H1 (cell line): Measurements from ENCODE around the gene IRF5. TPM values are rescaled to one million over a fixed set of nuclear protein-coding genes. Genes with fewer than 3 reads are reported as not detected.

Source experiments
- CTCF ChIA-PET: fragments of 300-600 bp; sonication (Branson Sonifier 250); formaldehyde crosslinking; loops from one replicate; lab custom pipeline; 2021; ENCODE audit not compliant: partially characterized antibody; lab: Charles Lee
- POLR2A ChIA-PET: fragments of 300-600 bp; sonication (Branson Sonifier 250); formaldehyde crosslinking; loops from one replicate; lab custom pipeline; 2021; ENCODE audit warnings: inconsistent platforms; ENCODE audit not compliant: partially characterized antibody; lab: Charles Lee
- DNase-seq, 2 experiments: peaks; one replicate each; pipeline versions ENCODE4 v3.0.0 to v3.0.0-alpha.2; 2010 to 2022; ENCODE audit warnings: low spot score in 2 of 2, low read depth in 1 of 2, mixed read lengths in 1 of 2
- FAIRE-seq: peaks from 2 replicates; lab custom pipeline; 2011; peaks lifted over from hg19 to GRCh38; lab: Jason Lieb, UNC
- H2AFZ ChIP-seq: 2 replicates; pipeline ENCODE4 v1.8.1; 2012; ENCODE audit warnings: low read length, inconsistent platforms
- H2AK5ac ChIP-seq: 2 replicates; pipeline ENCODE4 v1.6.1; 2013; ENCODE audit warnings: low read depth, low read length
- H2BK120ac ChIP-seq: replicated peaks from 2 replicates; pipeline ENCODE3; 2013; ENCODE audit warnings: low read depth, low read length, inconsistent platforms
- H2BK12ac ChIP-seq: 2 replicates; pipeline ENCODE4 v1.6.1; 2013; ENCODE audit warnings: low read depth, low read length
- H2BK15ac ChIP-seq: 2 replicates; pipeline ENCODE4 v1.6.1; 2013; ENCODE audit warnings: low read length
- H2BK20ac ChIP-seq: 2 replicates; pipeline ENCODE4 v1.6.1; 2013; ENCODE audit warnings: low read length
- H2BK5ac ChIP-seq: 2 replicates; pipeline ENCODE4 v1.6.1; 2013; ENCODE audit warnings: low read depth, low read length
- H3K14ac ChIP-seq: 2 replicates; pipeline ENCODE4 v1.6.1; 2013; ENCODE audit warnings: inconsistent platforms; ENCODE audit not compliant: insufficient read length
- H3K18ac ChIP-seq: 2 replicates; pipeline ENCODE4 v1.6.1; 2013; ENCODE audit warnings: low read length; ENCODE audit errors: extremely low read depth
- H3K23ac ChIP-seq: 2 replicates; pipeline ENCODE4 v1.6.1; 2013; ENCODE audit warnings: inconsistent platforms; ENCODE audit not compliant: insufficient read length
- H3K23me2 ChIP-seq: 2 replicates; pipeline ENCODE4 v1.6.1; 2013; ENCODE audit warnings: low read depth, low read length
- H3K27ac ChIP-seq: 2 replicates; pipeline ENCODE4 v1.6.1; 2011; ENCODE audit warnings: low read depth, low read length, inconsistent platforms
- H3K27me3 ChIP-seq, 4 experiments: replicated peaks in 1 of 4; 1 replicate in 1 of 4; 2 replicates in 3 of 4; pipeline versions ENCODE4 v1.6.1 to v1.8.1; 2011 to 2013; ENCODE audit warnings: low read length in 3 of 4, mild to moderate bottlenecking in 3 of 4, inconsistent platforms in 2 of 4, mixed read lengths in 2 of 4, moderate library complexity in 1 of 4; ENCODE audit not compliant: control insufficient read depth in 3 of 4, insufficient read depth in 3 of 4; ENCODE audit errors: extremely low read depth in 1 of 4
- H3K36me3 ChIP-seq, 4 experiments: 2 replicates each; pipeline versions ENCODE4 v1.6.1 to v1.8.1; 2011 to 2013; ENCODE audit warnings: mild to moderate bottlenecking in 4 of 4, low read length in 3 of 4, moderate library complexity in 2 of 4, control low read depth in 1 of 4, inconsistent platforms in 1 of 4; ENCODE audit not compliant: insufficient read depth in 4 of 4, control insufficient read depth in 2 of 4
- H3K4ac ChIP-seq: replicated peaks from 2 replicates; pipeline ENCODE3; 2013; ENCODE audit warnings: low read length, low read depth, mixed read lengths, inconsistent platforms; ENCODE audit not compliant: insufficient read length
- H3K4me1 ChIP-seq, 4 experiments: replicated peaks in 1 of 4; 1 replicate in 1 of 4; 2 replicates in 3 of 4; pipeline versions ENCODE4 v1.6.1 to v1.8.1; 2011 to 2013; ENCODE audit warnings: low read length in 3 of 4, inconsistent platforms in 2 of 4, mixed read lengths in 1 of 4; ENCODE audit not compliant: insufficient read depth in 4 of 4, control insufficient read depth in 3 of 4
- H3K4me2 ChIP-seq, 2 experiments: 2 replicates each; pipeline versions ENCODE4 v1.6.1 to v1.8.1; 2011 to 2013; ENCODE audit warnings: low read depth in 2 of 2, low read length in 2 of 2, control low read depth in 1 of 2, inconsistent platforms in 1 of 2, mild to moderate bottlenecking in 1 of 2; ENCODE audit not compliant: insufficient read depth in 1 of 2
- H3K4me3 ChIP-seq, 4 experiments: fragments of 200-600, 300-600 bp in 1 of 4; sonication (generic), shearing (Covaris generic), sonication (Bioruptor Twin) in 1 of 4; 2 replicates each; pipeline versions ENCODE4 v1.5.1 to v1.8.1; 2011 to 2016; ENCODE audit warnings: low read length in 4 of 4, low read depth in 3 of 4, control low read depth in 2 of 4, inconsistent platforms in 2 of 4, mild to moderate bottlenecking in 2 of 4, mixed read lengths in 1 of 4, moderate library complexity in 1 of 4; ENCODE audit not compliant: insufficient read depth in 2 of 4; ENCODE audit errors: extremely low read depth in 1 of 4
- H3K56ac ChIP-seq: replicated peaks from 2 replicates; pipeline ENCODE3; 2013; ENCODE audit warnings: low read depth, mild to moderate bottlenecking, mixed read lengths, low read length, inconsistent platforms; ENCODE audit not compliant: insufficient read length
- H3K79me1 ChIP-seq: 2 replicates; pipeline ENCODE4 v1.6.1; 2013; ENCODE audit warnings: low read depth, low read length, control low read depth
- H3K79me2 ChIP-seq, 2 experiments: 2 replicates each; pipeline versions ENCODE4 v1.6.1 to v1.8.1; 2012 to 2013; ENCODE audit warnings: low read length in 2 of 2, mild to moderate bottlenecking in 2 of 2, inconsistent platforms in 1 of 2; ENCODE audit not compliant: insufficient read depth in 2 of 2, control insufficient read depth in 1 of 2
- H3K9ac ChIP-seq, 4 experiments: replicated peaks in 1 of 4; 1 replicate in 1 of 4; 2 replicates in 3 of 4; pipeline versions ENCODE4 v1.6.1 to v1.8.1; 2011 to 2013; ENCODE audit warnings: low read depth in 3 of 4, low read length in 3 of 4, control low read depth in 2 of 4, mild to moderate bottlenecking in 2 of 4, moderate library complexity in 2 of 4, inconsistent platforms in 1 of 4; ENCODE audit errors: extremely low read depth in 1 of 4
- H3K9me3 ChIP-seq, 2 experiments: 2 replicates each; pipeline versions ENCODE4 v1.6.1 to v1.8.1; 2012 to 2013; ENCODE audit warnings: mild to moderate bottlenecking in 2 of 2, moderate library complexity in 2 of 2, control low read depth in 1 of 2, inconsistent platforms in 1 of 2, low read depth in 1 of 2, low read length in 1 of 2, mixed read lengths in 1 of 2; ENCODE audit not compliant: insufficient read depth in 2 of 2
- H4K20me1 ChIP-seq, 2 experiments: replicated peaks in 1 of 2; 2 replicates each; pipeline versions ENCODE3 to v1.8.1; 2011 to 2013; ENCODE audit warnings: inconsistent platforms in 2 of 2, low read length in 2 of 2, mild to moderate bottlenecking in 1 of 2; ENCODE audit not compliant: insufficient read depth in 2 of 2, control insufficient read depth in 1 of 2
- H4K5ac ChIP-seq: 2 replicates; pipeline ENCODE4 v1.6.1; 2013; ENCODE audit warnings: low read length, low read depth, mixed read lengths, inconsistent platforms; ENCODE audit not compliant: insufficient read length
- H4K8ac ChIP-seq: 2 replicates; pipeline ENCODE4 v1.8.0; 2013; ENCODE audit warnings: mild to moderate bottlenecking, moderate library complexity, low read length, inconsistent platforms; ENCODE audit not compliant: insufficient read depth; ENCODE audit errors: extremely low read depth
- H4K91ac ChIP-seq: replicated peaks from 2 replicates; pipeline ENCODE3; 2013; ENCODE audit warnings: low read length, mixed read lengths, inconsistent platforms; ENCODE audit not compliant: insufficient read length
- BACH1 ChIP-seq: IDR thresholded peaks from 2 replicates; pipeline ENCODE4 v1.6.1; 2012; ENCODE audit warnings: low read length, improper control_type of control experiment
- TAF7 ChIP-seq: optimal IDR thresholded peaks from 2 replicates; pipeline ENCODE3; 2011; ENCODE audit warnings: low read depth, mild to moderate bottlenecking, inconsistent platforms, low read length, moderate library complexity, borderline replicate concordance
- WGBS, 2 experiments: shearing (Covaris generic) in 1 of 2; methylation state at CpG; one replicate each; pipeline versions ENCODE4 v1.1.6 to v1.1.7; 2013 to 2015; ENCODE audit warnings: low lambda C conversion rate in 2 of 2, mixed read lengths in 2 of 2, inconsistent platforms in 1 of 2, low coverage in 1 of 2, missing lambda C conversion rate in 1 of 2; ENCODE audit not compliant: insufficient replicate concordance in 2 of 2, insufficient coverage in 1 of 2, insufficient read length in 1 of 2; ENCODE audit errors: extremely low coverage in 1 of 2, missing lambda C conversion rate in 1 of 2; 5-methylcytosine and 5-hydroxymethylcytosine counted together
- polyA plus RNA-seq, 7 experiments: library from polyadenylated mRNA; depleted of rRNA in 3 of 7; stranded (reverse) in 5 of 7; unstranded in 2 of 7; fragments of >200 nt in 5 of 7; fragments of 200-250 nt in 2 of 7; gene quantifications; 1 replicate in 5 of 7; 2 replicates in 1 of 7; 4 replicates in 1 of 7; pipeline versions ENCODE4 v1.2.1 to v1.2.3, GENCODE V29; 2011 to 2013; ENCODE audit warnings: missing spikeins in 2 of 7, mixed read lengths in 2 of 7
- total RNA-seq: library from RNA; stranded (reverse); fragmentation: NEBNext Ultra II Directional; extraction: Animal tissue kit (Norgen Biotek cat#: 25700); gene quantifications from 2 replicates; pipeline ENCODE4 v1.2.1, GENCODE V29; 2021

IRF5 gene
- total and polyA plus RNA-seq, 2 of the 8 experiments (the other 6 are each of a cell fraction or from before 2014, with no cell fraction given) = 0.28 to 1.1 TPM

DNA sequence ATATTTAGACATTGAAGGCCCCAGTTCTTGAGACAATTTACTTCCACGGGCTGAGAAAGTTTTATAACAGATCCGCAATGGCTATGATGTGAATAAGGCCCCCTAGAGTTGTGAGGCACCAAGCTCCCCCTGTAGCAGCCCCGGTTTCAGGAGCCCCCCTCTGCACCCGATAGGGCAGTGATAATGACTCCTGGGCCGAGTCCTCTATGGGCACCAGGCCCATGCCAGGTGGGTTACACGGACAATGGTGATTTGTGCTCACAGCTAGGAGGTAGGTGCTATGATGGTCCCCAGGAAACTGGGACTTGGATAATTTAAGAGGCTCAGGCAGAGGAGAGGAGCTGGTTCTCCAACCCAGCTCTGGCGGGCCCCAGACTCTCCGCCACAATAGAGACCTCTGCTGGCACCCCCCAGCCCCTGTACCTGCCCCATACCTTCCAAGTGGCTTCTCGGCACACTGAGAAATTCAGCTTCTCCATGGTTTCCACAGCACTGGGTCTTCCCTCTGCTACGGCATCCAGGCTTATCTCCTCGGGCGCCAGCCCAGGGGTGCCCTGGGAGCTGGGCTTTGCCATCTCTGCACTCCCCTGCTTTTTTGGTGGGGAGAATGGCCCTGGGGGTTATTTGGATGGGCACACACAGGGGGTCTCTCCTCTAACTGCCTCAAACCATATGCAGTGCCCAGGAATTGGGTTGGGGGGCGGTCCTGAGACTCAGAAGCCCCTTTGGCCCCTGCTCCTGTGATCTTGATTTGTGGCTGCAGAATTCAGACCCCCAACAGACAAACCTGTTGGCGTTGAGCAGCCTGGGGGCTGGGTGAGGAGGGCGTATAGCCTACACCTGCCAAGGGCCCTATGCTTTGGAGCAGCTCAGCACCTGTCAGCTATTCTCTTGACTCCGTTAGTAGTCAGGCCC, 15.0 kb upstream of the IRF5 start:
- Histone ChIP-seq H3K56ac (no peak overlapping the region), H3K9ac (no peak overlapping the region), H4K91ac (no peak overlapping the region), H3K18ac (no peak overlapping the region; the same call in 1 of the 2 replicates), H2BK15ac (no peak overlapping the region), H3K4me1 (peaks cover 2 to 3% (median 2%) of the 10 kb centered on the region in 4 experiments; a peak in 3 of 7 replicates), H3K9me3 (no peaks in the 10 kb centered on the region), H3K36me3 (no peaks in the 10 kb centered on the region), H4K8ac (no peak overlapping the region), H2AK5ac (no peak overlapping the region), H3K14ac (no peak overlapping the region), H3K27ac (no peak overlapping the region), H3K27me3 (peaks cover 0 to 4% (median 2%) of the 10 kb centered on the region in 4 experiments; a peak in 3 of 7 replicates), H3K4me2 (no peak overlapping the region), H3K79me2 (no peaks in the 10 kb centered on the region), H3K79me1 (no peaks in the 10 kb centered on the region), H4K5ac (no peak overlapping the region), H2BK120ac (no peak overlapping the region), H3K4me3 (no peak overlapping the region), H2BK12ac (no peak overlapping the region), H3K4ac (no peak overlapping the region), H3K23ac (no peak overlapping the region), H4K20me1 (no peaks in the 10 kb centered on the region), H2AFZ (no peak overlapping the region), H2BK20ac (no peak overlapping the region), H3K23me2 (no peaks in the 10 kb centered on the region), H2BK5ac (no peak overlapping the region)
- ChIA-PET CTCF (interaction anchor here (0.6 to 4.5 kb wide), 21 partner anchors 8 to 492 kb away, joined by 3 to 32 read pairs (median 4); partner anchors contain the start of gene IRF5), POLR2A (interaction anchor here (1.7 to 2.5 kb wide), 3 partner anchors 9 to 11 kb away, joined by 3 to 8 read pairs (median 6); no protein-coding TSS in a partner anchor)
- DNase-seq (peak in 1 of 2 experiments; percentile 44), FAIRE-seq (no peak)
- WGBS, 2 experiments = 87% methylated on average over 16 of the region's 16 CpGs; no CpG with 5 or more reads in 1 of the 2 experiments
- TF ChIP-seq TAF7 (no peak), BACH1 (no peak)
